ENCODE measurements around the gene ACCS. TPM values are rescaled to one million over a fixed set of nuclear protein-coding genes. Genes with fewer than 3 reads are reported as not detected.
A peak's percentile ranks its signal among the peaks of the same experiment; 100 is the strongest.

Gene ACCS
- total RNA-seq, 3 donors from 2014 or later, result 21.0 to 35.0 (median 23.0) TPM

- peaks cover 0 to 11% of the 10 kb centered on the region in 2 donors for H3K9me3 ChIP-seq
- TF ChIP-seq POLR2A (IDR thresholded peaks at IDR 0.05) (no peak), POLR2AphosphoS5 (IDR thresholded peaks at IDR 0.05) (no peak)
- TF ChIP-seq, protein P1, sequence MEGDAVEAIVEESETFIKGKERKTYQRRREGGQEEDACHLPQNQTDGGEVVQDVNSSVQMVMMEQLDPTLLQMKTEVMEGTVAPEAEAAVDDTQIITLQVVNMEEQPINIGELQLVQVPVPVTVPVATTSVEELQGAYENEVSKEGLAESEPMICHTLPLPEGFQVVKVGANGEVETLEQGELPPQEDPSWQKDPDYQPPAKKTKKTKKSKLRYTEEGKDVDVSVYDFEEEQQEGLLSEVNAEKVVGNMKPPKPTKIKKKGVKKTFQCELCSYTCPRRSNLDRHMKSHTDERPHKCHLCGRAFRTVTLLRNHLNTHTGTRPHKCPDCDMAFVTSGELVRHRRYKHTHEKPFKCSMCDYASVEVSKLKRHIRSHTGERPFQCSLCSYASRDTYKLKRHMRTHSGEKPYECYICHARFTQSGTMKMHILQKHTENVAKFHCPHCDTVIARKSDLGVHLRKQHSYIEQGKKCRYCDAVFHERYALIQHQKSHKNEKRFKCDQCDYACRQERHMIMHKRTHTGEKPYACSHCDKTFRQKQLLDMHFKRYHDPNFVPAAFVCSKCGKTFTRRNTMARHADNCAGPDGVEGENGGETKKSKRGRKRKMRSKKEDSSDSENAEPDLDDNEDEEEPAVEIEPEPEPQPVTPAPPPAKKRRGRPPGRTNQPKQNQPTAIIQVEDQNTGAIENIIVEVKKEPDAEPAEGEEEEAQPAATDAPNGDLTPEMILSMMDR (IDR thresholded peaks at IDR 0.05), result no peak
- no peaks in the 10 kb centered on the region for H3K4me1 ChIP-seq
- no peaks in the 10 kb centered on the region for H3K36me3 ChIP-seq
- no peak overlapping the region for H3K4me3 ChIP-seq
- intact Hi-C loops (cut with DNase I; ENCODE audit: low total_unique reads), result no loop called here
- H3K27me3 ChIP-seq, result no peaks in the 10 kb centered on the region
- H3K27ac ChIP-seq, result no peak overlapping the region
- no peak for DNase-seq (ENCODE audit: low spot score in 2 of 2)
Measured at GRCh38 chr11:44018829-44019228, 47.2 kb upstream of the ACCS start.

GRCh38 chr11:44024977-44025376, 41.1 kb upstream of the ACCS start:
- Histone ChIP-seq H3K27ac (no peak overlapping the region), H3K9me3 (peaks cover 0 to 23% of the 10 kb centered on the region in 2 donors), H3K4me3 (no peak overlapping the region), H3K4me1 (no peaks in the 10 kb centered on the region), H3K36me3 (no peaks in the 10 kb centered on the region), H3K27me3 (no peaks in the 10 kb centered on the region)
- TF ChIP-seq, protein P1 (IDR thresholded peaks at IDR 0.05), result no peak
- TF ChIP-seq POLR2A (IDR thresholded peaks at IDR 0.05), result no peak
- no peak for TF ChIP-seq POLR2AphosphoS5 (IDR thresholded peaks at IDR 0.05)
- no peak for DNase-seq (ENCODE audit: low spot score in 2 of 2)
- intact Hi-C loops (cut with DNase I; ENCODE audit: low total_unique reads), result no loop called here

GRCh38 chr11:44025727-44026126, 40.3 kb upstream of the ACCS start:
- Histone ChIP-seq H3K27ac (no peak overlapping the region), H3K27me3 (no peaks in the 10 kb centered on the region), H3K4me1 (no peaks in the 10 kb centered on the region), H3K9me3 (peaks cover 0 to 23% of the 10 kb centered on the region in 2 donors), H3K4me3 (no peak overlapping the region), H3K36me3 (no peaks in the 10 kb centered on the region)
- TF ChIP-seq POLR2AphosphoS5 (IDR thresholded peaks at IDR 0.05), result no peak
- no peak for TF ChIP-seq POLR2A (IDR thresholded peaks at IDR 0.05)
- TF ChIP-seq, protein P1 (IDR thresholded peaks at IDR 0.05), result no peak
- intact Hi-C loops (cut with DNase I; ENCODE audit: low total_unique reads), result no loop called here
- no peak for DNase-seq (ENCODE audit: low spot score in 2 of 2)

- intact Hi-C loops (cut with DNase I; ENCODE audit: low total_unique reads), result no loop called here
- H3K4me1 ChIP-seq, result no peaks in the 10 kb centered on the region
- H3K27me3 ChIP-seq, result no peaks in the 10 kb centered on the region
- H3K4me3 ChIP-seq, result no peak overlapping the region
- peaks cover 0 to 12% of the 10 kb centered on the region in 2 donors for H3K9me3 ChIP-seq
- DNase-seq (ENCODE audit: low spot score in 2 of 2), result no peak
- H3K36me3 ChIP-seq, result no peaks in the 10 kb centered on the region
- TF ChIP-seq POLR2A (IDR thresholded peaks at IDR 0.05), result no peak
- TF ChIP-seq, protein P1 (IDR thresholded peaks at IDR 0.05), result no peak
- TF ChIP-seq POLR2AphosphoS5 (IDR thresholded peaks at IDR 0.05), result no peak
- H3K27ac ChIP-seq, result peak overlapping the region in 1 of 2 donors; percentile 25
Measured at GRCh38 chr11:44028401-44028800, 37.7 kb upstream of the ACCS start.

DNA sequence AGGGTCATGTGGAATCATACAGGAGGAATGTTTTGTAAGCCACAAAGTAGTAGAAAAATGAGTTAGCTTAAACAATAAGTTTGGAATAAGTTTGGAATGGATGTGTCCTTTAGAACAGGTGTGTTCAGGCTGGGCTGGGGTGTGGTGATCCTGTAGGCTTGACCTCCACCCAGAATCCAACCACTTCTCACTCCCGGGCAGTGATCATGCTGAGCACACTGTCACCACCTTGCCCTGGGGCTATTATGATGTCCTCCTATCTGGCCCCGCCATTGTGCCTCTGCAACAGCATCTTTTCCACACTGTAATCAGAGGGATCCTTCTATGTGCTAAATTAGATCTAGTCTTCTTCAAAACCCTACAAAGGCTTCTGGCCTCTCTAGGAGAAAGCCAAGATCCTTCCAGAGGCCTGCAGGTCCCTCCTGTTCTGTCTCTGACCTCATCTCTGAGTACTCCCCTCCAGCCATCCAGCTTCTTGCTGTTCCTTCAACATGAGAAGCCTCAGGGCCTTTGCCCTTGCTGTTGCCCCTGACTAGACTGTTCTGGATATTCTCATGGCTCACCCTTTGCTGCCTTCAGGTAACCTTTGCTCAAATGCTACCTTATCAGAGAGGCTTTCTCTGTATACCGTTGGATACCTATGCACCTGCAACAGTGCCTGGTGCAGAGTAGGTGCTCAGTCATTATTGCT, 37.1 kb upstream of the ACCS start:
- H3K27ac ChIP-seq, result peak overlapping the region in 1 of 2 donors; percentile 25
- H3K9me3 ChIP-seq, result peaks cover 0 to 12% of the 10 kb centered on the region in 2 donors
- no peaks in the 10 kb centered on the region for H3K4me1 ChIP-seq
- no peak overlapping the region for H3K4me3 ChIP-seq
- TF ChIP-seq POLR2AphosphoS5 (IDR thresholded peaks at IDR 0.05) (no peak), POLR2A (IDR thresholded peaks at IDR 0.05) (no peak)
- TF ChIP-seq, protein P1 (IDR thresholded peaks at IDR 0.05), result no peak
- DNase-seq (ENCODE audit: low spot score in 2 of 2), result no peak
- intact Hi-C loops (cut with DNase I; ENCODE audit: low total_unique reads), result no loop called here
- no peaks in the 10 kb centered on the region for H3K27me3 ChIP-seq
- H3K36me3 ChIP-seq, result no peaks in the 10 kb centered on the region

Measured in breast epithelium (tissue), 4 donors.